Osteocyte (in vitro differentiated cells): ENCODE results near the gene CTBP2. TPM values are rescaled to one million over a fixed set of nuclear protein-coding genes. Genes with fewer than 3 reads are reported as not detected.
A peak's percentile ranks its signal among the peaks of the same experiment; 100 is the strongest.

Source experiments
- DNase-seq: peaks from one replicate; pipeline ENCODE4 v3.0.0; 2021; ENCODE audit warnings: mixed read lengths; ENCODE audit not compliant: unreplicated experiment; ENCODE audit errors: extremely low spot score
- H3K27ac Mint-ChIP-seq: one replicate; pipeline ENCODE4 v1.8.0; 2021; ENCODE audit warnings: mild to moderate bottlenecking, mixed read lengths; ENCODE audit not compliant: unreplicated experiment
- H3K27me3 Mint-ChIP-seq: one replicate; pipeline ENCODE4 v1.8.0; 2021; ENCODE audit warnings: mixed read lengths; ENCODE audit not compliant: unreplicated experiment
- H3K36me3 Mint-ChIP-seq: one replicate; pipeline ENCODE4 v1.8.0; 2021; ENCODE audit warnings: mixed read lengths; ENCODE audit not compliant: unreplicated experiment
- H3K4me1 Mint-ChIP-seq: one replicate; pipeline ENCODE4 v1.8.0; 2021; ENCODE audit warnings: mixed read lengths; ENCODE audit not compliant: unreplicated experiment
- H3K4me3 Mint-ChIP-seq: one replicate; pipeline ENCODE4 v1.8.0; 2021; ENCODE audit warnings: mild to moderate bottlenecking, moderate library complexity, mixed read lengths; ENCODE audit not compliant: unreplicated experiment
- H3K9me3 Mint-ChIP-seq: one replicate; pipeline ENCODE4 v1.8.0; 2021; ENCODE audit warnings: mixed read lengths; ENCODE audit not compliant: unreplicated experiment
- CTCF ChIP-seq: fragments of 200-600 bp; sonication (generic); IDR thresholded peaks from 2 replicates; pipeline ENCODE4 v1.5.0; 2021; ENCODE audit warnings: antibody characterized with exemption, mild to moderate bottlenecking, moderate library complexity
- total RNA-seq: library from RNA; stranded (reverse); gene quantifications from 2 replicates; pipeline ENCODE4 v1.2.1, GENCODE V29; 2021

The CTBP2 gene
- total RNA-seq, 1 donor from 2014 or later: 125 TPM

- H3K27ac Mint-ChIP-seq: no peak overlapping the region
- H3K27me3 Mint-ChIP-seq: no peaks in the 10 kb centered on the region
- TF ChIP-seq CTCF: no peak
- no peak overlapping the region for H3K4me3 Mint-ChIP-seq
- peaks cover 30% of the 10 kb centered on the region for H3K4me1 Mint-ChIP-seq
- DNase-seq: peak; percentile 76
- H3K36me3 Mint-ChIP-seq: peaks cover 16% of the 10 kb centered on the region
- H3K9me3 Mint-ChIP-seq: no peaks in the 10 kb centered on the region
These were observed 157.8 kb downstream of the CTBP2 start for GRCh38 chr10:125002423-125003145.

GRCh38 chr10:125002047-125002422 is 158.3 kb downstream of the CTBP2 start:
- DNase-seq: no peak
- Mint-ChIP-seq H3K27ac (peak overlapping the region; percentile 50), H3K9me3 (no peaks in the 10 kb centered on the region), H3K4me1 (peaks cover 25% of the 10 kb centered on the region), H3K27me3 (no peaks in the 10 kb centered on the region), H3K36me3 (peaks cover 20% of the 10 kb centered on the region), H3K4me3 (no peak overlapping the region)
- TF ChIP-seq CTCF: no peak

DNA sequence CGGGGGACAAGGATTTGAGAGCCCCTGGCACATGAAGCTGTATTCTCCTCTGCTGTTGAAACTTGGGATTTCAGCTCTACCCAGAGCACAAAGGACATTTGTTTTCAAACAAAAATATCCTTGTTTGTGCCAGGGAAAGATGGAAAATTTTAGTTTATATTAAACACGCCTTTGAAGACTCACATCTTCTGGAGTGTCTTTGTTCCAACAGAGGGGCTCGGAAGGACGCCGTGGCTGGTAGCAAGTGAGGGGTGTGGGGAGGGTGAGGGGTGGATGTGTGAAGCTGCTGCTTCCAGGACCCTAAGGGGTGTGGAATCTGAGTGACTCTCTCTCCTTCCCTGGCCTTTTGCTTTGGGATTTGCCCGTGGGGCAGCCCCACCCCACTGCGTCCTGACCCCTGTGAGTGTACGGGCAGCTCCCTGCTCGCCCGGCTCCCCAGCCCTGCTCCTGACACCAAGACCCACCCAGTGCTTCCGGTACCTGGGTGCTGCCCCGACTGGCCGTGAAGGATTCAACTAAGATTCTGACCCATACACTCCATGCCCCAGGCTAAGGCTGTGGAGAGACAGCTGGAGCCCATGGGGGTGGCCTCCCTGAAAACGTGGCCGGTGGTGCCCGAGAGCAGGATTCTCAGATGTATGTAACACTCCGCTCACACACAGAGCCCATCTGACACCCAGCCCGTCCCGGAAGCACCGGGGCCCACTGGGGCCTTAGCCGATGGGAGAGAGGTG is 158.9 kb downstream of the CTBP2 start:
- Mint-ChIP-seq H3K4me1 (peaks cover 21% of the 10 kb centered on the region), H3K9me3 (no peaks in the 10 kb centered on the region), H3K36me3 (peaks cover 21% of the 10 kb centered on the region), H3K27ac (peak overlapping the region; percentile 50), H3K4me3 (no peak overlapping the region), H3K27me3 (no peaks in the 10 kb centered on the region)
- DNase-seq: peak; percentile 84
- no peak for TF ChIP-seq CTCF

GRCh38 chr10:125000366-125001312 is 159.7 kb downstream of the CTBP2 start:
- Mint-ChIP-seq H3K4me1 (peaks cover 16% of the 10 kb centered on the region), H3K9me3 (no peaks in the 10 kb centered on the region), H3K36me3 (peaks cover 24% of the 10 kb centered on the region), H3K27ac (peak overlapping the region; percentile 7), H3K27me3 (no peaks in the 10 kb centered on the region), H3K4me3 (no peak overlapping the region)
- TF ChIP-seq CTCF: peak; percentile 10
- DNase-seq: peak; percentile 82
